SU-DHL-6 (cell line): ENCODE data around the gene GZMM.

Source experiments
- EZH2phosphoT487 ChIP-seq: fragments of 200-600 bp; sonication (generic), shearing (Covaris generic); conservative IDR thresholded peaks from 2 replicates; pipeline ENCODE4 v1.6.1; 2018; ENCODE audit warnings: mild to moderate bottlenecking, antibody characterized with exemption, low read length, moderate library complexity, mixed read lengths
- TF ChIP-seq, protein P1 (sequence below): fragments of 200-600 bp; sonication (generic); IDR thresholded peaks from one replicate; pipeline ENCODE4 v1.5.1; 2017; ENCODE audit warnings: antibody characterized with exemption, mild to moderate bottlenecking, low read length, moderate library complexity; ENCODE audit not compliant: insufficient read depth, poor library complexity, severe bottlenecking

- TF ChIP-seq, protein P1, sequence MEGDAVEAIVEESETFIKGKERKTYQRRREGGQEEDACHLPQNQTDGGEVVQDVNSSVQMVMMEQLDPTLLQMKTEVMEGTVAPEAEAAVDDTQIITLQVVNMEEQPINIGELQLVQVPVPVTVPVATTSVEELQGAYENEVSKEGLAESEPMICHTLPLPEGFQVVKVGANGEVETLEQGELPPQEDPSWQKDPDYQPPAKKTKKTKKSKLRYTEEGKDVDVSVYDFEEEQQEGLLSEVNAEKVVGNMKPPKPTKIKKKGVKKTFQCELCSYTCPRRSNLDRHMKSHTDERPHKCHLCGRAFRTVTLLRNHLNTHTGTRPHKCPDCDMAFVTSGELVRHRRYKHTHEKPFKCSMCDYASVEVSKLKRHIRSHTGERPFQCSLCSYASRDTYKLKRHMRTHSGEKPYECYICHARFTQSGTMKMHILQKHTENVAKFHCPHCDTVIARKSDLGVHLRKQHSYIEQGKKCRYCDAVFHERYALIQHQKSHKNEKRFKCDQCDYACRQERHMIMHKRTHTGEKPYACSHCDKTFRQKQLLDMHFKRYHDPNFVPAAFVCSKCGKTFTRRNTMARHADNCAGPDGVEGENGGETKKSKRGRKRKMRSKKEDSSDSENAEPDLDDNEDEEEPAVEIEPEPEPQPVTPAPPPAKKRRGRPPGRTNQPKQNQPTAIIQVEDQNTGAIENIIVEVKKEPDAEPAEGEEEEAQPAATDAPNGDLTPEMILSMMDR = no peak
- TF ChIP-seq EZH2phosphoT487 = no peak
Measured at GRCh38 chr19:595326-596262, 51.7 kb downstream of the GZMM start.
